SKM-1 treated with dmso at 0.1 percent for 144 hours (cell line): ENCODE data around the gene VWDE.
A peak's percentile ranks its signal among the peaks of the same experiment; 100 is the strongest.
"Not testable (repeated sequence)": the region's sequence is repeated elsewhere in the genome, so short reads cannot be mapped to it uniquely, and the experiment has no call there.

Source experiments
- DNase-seq: peaks from one replicate; lab custom pipeline; 2025; ENCODE audit not compliant: unreplicated experiment; lab: John Stamatoyannopoulos, UW

Gene VWDE

DNA sequence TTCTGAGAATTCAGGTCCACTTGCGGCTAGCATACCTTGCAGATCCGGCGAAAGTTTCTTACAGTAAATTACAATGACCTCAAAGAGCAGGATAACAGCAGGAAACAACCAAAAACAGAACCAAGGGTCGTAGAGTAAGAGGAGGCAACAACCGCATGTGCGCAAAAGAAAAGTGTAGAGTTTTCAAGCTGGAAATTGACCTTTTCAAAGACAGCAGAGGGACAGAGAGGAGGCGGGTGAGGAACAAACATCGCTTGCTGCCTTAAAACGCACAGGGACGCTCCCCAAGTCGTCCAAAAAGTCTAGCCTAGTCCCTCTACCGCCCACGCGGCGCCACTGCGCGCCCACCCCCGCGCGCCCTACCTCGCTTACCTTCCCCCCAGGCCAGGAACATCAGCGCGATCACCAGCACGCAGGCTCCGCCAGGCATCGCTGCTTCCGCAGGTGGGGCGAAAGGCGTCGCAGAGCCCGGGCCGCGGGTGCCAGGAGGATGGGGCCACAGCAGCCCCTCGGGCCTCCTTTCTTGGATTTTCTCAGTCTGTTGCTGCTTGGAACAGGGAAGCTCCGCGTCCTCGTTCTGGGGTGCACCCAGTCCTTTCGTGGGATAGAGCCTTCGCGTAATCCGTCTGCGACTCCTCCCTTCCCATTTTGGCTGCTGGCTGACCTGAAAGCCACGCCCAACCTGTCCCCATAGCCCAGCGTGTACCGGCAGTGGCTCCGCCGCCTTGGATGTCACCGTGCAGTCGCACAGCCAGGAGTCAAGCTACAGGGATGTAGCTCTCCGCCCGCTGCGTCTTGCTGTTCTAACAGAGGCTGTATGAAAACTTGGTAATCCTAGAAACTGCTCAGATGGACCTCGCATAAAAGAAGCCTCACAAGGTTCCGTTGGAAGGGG lies at the start of gene VWDE:
VWDE (minus strand) TSS at position 579 of the 895 bp plus-strand sequence; CDS start at position 430, 149 bp downstream.
- DNase-seq = peak; percentile 72

DNA sequence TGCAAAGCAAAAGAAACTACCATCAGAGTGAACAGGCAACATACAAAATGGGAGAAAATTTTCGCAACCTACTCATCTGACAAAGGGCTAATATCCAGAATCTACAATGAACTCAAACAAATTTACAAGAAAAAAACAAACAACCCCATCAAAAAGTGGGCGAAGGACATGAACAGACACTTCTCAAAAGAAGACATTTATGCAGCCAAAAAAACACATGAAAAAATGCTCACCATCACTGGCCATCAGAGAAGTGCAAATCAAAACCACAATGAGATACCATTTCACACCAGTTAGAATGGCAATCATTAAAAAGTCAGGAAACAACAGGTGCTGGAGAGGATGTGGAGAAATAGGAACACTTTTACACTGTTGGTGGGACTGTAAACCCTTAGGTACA lies 49.5 kb upstream of the VWDE start:
- not testable (repeated sequence) for DNase-seq

DNA sequence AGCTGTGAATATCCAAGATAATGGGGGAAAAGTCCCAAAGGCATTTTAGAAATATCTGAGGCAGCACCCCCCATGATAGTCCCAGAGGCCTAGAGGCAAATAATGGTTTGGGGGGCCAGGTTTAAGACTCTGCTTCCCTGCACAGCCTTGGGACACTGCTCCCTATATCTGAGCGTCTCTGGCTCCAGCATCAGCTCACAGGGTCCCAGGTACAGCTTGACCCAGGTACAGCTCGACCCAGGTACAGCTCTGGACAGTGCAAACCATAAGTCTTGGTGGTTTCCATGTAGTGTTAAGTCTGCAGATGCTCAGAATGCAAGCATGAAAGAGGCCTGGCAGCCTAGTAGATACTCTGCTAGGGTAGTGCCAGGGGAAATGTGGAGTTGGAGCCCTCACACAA lies 47.0 kb upstream of the VWDE start:
- DNase-seq = no peak

DNA sequence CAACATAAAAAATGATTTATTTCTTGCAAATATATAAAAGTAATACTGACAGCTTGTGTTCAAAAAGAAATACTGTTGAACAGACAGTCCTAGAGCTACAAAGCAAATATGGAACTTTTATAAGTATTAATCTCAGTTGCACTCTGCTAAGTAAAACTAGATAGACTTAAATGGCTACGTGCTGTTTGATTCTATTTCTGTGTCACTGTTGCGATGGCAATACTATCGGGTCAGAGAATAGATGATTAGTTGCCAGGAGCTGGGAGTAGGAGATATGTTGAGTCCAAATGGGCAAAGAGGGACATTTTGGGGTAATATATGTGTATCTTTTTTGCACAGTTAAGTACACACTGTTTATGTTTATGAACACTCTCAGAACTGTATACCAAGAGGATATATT lies 41.1 kb upstream of the VWDE start:
- DNase-seq = no peak

DNA sequence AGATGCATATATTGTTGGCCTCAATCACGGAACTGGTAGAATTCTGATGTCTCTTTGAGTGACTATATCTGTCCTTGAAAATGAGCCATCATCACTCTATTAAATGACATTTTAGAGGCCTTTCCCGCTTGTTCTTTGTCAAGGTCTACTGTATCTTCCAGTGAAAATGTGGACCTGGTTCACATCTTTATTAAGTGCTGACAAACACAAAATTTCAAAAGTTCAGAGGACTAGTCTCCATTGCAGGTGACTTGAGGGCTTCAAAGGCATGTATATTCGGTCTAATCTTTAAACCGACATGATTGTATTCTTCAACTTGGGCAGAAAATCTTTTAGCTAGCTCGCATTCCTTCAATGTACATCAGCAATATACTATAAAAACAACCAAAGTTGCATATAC lies 36.6 kb upstream of the VWDE start:
- no peak for DNase-seq

DNA sequence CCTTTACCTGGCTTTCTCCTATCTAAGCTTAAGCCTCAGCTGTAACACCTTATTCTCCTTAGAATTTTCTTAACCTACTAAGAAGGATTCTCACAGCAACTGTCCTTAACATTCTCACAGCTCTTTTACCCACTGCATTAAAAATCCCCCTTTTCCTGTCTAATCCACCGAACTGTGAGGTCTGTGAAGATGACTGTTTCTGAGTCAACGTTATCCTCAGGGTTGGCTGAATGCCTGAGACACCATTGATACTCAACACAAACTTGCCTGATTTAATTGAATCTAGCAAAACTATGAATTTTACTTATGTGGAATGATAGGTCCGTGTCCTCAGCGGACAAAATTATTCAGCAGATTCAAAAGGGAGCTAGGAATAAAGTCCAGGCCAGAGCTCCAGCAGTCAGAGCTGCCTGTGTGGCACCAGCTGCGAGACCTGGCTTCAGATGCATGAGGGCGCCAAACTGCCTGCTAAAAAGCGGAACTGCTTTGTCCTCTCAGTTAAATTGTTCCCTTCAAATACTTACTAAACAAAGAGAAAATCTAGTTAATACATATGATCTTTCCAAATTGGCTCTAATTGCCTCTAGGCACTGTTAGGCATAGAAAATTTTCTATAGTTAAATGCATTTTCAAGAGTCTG lies 33.4 kb upstream of the VWDE start:
- no peak for DNase-seq

DNA sequence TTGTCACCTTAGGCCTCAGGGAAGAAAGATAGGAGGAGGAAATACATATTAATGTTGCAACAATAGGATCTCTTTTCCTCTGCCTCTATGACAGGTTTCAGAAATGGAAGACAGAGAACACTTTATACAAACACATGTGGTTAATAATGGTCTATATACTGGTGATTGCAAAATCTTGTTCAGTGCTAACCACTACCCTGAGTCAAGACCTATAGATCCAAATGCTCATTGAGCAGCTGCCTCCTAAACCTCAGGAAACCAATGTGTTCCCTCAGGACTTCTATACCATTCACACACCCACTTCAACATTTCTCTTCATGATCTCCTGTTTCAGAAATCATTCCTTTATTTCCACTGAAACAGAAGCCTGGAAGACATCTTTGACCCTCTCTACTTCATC lies 32.5 kb upstream of the VWDE start:
- DNase-seq = no peak

DNA sequence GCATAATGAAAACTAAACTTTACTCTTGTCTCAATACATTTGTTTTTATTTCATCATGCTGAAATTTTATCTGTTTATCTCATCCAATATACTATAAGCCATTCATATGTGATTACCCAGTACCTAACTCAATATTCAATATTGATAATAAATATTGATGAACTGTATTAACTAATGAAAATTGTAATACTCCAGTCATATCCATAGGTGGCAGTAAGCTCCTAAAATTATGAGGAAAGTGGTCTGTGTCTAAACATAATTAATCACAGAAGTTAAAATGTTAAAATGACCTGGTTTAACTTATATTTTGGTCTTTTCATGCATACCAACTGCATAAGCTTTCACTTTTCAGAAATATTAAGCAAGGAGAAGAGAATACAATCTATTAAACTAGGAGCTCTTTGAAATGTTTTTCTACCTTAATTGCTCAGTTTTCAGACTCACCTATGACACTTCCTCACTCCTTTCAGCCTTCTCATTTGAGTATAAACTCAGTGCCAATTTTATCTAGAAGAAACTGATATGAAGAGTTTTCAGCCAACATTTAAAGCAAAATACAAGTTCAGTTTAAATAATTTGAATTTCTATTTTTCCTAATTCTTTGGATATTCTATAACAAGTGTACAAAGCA lies 30.5 kb upstream of the VWDE start:
- peak; percentile 13 for DNase-seq

DNA sequence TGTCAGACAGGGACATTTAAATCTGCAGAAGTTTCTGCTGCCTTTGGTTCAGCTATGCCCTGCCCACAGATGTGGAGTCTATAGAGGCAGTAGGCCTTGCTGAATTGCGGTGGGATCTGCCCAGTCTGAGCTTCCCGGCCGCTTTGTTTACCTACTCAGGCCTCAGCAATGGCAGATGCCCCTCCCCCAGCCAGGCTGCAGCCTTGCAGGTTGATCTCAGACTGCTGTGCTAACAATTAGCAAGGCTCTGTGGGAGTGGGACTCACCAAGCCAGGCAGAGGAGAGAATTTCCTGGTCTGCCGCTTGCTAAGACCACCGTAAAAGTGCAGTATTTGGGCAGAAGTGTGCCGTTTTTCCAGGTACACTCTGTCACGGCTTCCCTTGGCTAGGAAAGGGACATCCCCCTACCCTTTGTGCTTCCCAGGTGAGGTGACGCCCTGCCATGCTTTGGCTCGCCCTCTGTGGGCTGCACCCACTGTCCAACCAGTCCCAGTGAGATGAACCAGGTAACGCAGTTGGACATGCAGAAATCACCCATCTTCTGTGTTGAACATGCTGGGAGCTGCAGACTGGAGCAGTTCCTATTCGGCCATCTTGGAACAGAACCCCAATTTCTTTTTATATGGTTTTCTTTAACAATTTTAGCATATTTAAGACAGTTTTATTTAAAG lies 28.4 kb upstream of the VWDE start:
- DNase-seq = no peak

DNA sequence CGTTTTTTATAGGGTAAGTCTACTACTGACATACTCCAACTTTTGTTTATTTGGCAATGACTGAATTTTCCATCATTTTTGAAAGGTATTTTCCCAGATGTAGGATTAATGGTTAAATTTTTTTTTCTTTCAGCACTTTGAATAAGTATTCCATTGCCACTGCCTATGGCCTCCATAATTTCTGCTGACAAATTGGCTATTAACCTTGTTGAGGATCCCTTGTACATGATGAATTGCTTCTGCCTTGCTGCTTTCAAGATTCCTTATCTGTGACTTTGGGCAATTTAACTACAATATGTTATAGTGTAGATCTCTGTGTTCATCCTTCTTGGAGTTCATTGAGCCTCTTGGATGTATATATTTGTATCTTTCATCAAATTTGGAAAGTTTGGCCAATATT lies 21.6 kb upstream of the VWDE start:
- DNase-seq = no peak

DNA sequence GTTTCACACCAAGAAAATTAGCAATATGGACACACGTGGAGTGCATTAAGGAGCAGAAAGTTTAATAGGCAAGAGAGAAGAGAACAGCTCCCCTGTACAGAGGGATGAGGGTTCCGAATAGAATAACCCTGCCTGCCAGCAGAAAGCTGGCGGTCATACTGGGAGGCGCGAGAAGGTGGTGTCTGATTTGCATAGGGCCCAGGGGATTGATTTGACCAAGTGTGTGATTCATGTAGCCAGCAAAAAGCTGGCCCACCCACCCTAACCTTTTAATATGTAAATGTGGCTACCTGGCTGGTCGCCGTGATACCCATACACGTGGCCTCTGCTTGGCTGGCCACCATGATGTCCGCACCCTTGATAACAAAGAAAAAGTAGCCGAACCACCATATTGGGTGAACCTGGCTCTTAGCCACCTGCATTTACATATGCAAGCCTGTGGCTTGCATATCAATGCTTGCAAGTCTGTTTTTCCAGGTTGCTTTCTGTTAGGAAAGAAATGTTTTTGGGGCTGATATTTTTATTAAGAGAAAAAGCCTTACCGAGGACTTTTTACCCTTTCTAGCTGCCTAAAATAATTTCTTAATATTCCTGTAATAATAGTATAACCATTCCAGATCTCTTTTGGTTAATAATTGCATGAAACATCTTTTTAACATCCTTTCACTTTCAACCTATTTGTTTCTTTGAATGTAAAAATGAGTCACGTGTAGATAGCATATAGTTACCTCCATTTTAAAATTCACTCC lies 20.5 kb upstream of the VWDE start:
- no peak for DNase-seq

DNA sequence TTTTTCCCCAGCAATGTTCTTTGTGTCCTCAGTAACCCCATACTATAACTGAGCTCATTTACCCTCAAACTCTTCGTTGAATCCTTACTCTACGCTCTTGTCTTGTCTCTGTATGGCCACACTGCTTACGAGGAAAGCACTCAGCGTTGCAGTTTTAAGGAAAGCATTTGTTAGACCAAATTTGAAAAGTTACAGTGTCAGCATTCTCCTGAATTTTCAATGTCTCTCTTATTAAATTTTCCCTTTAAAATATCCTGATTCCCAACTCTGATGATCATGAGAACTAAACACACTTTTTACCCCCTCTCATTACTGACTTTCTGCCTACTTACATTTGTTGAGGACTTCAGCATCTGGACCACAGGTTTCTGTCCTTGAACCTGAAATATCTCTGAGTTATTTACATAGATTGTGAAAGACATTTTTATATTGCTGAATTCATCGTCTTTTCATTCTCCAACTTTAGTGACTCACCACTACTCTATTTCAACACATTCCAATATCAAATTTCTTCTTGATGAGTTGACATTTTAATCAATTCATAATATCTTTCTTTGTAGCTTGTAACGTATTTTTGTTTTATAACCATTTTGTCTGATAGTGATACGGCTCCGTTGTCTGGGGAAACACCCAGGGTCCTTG lies 19.8 kb upstream of the VWDE start:
- DNase-seq = no peak

DNA sequence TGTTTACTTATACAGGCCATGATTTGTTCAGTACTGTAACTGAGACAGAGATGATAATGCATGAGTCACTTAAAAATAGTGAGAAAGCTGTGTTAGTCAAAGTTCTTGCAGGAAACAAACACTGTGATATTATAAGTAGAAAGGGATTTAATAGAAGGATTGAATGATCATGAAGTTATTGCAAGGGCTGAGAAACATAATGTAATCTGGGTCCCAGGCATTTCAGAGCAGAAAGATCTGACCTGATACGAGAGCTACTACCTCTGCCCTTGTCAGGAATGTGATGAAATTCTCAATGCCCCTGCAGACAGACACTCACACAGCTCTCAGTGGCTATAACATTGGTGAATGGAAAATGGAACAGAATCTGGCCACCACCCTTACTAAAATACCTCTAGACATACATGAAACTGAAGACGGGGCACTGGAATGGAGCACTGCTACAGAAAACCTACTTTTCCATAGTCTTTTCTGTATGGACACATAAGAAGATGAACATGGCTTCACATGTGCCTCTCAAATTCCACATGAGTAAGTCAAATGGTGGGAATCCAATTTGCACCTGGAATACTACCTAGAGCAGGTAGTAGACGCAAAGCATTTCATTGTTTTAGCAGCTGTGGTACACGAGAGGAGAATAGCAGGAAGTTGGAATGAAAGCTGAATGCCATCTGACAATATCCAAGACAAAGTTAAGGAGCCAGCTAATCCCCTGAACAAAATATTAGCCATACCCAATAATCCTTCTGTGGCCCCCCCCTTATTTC lies 19.1 kb upstream of the VWDE start:
- no peak for DNase-seq

DNA sequence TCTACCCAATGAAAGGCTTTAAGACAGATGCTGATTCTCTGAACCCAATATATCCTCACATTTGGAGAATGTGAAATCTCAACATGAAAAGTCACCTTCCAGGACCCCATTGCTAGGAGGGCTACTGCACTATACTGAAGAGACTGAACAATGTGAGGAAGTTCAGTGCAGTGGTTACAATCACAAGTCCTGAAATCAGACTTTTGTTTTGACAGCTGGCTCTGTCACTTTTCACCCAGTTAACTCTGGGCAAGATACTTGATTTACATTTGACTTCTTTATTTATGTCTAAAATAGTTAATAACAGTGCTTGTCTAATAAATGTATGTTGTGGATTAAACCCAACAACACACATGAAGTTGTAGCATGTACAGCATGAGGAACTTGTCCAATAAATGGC lies 14.8 kb upstream of the VWDE start:
- DNase-seq = no peak

DNA sequence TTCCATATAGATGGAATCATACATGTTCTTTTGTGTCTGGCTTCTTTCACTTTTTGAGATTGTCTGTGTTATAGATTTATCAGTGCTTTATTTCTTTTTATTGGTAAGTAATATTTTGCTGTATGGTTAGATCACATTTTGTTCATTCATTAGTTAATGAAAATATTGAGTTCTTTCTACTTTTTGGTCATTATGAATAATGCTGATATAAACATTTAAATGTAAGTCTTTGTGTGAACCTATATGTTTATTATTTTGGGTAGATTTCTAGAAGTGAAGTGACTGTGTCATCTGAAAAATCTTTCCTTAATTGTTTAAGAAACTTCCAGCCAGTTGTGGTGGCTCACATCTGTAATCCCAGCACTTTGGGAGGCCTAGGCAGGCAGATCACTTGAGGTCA lies 11.4 kb upstream of the VWDE start:
- no peak for DNase-seq

DNA sequence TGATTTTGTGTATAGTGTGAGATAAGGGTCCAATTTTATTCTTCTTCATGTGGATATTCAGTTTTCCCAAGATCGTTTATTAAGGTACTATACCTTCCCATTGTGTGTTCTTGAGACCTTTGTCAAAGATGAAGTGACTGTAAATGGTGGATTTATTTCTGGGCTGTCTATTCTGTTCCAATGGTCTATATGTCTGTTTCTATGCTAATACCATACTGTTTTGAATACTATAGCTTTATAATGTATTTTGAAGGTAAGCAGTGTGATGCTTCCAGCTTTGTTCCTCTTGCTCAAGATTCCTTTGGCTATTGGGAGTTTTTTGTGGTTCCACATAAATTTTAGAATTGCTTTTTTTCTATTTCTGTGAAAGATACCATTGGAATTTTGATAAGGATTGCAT lies 8.7 kb upstream of the VWDE start:
- DNase-seq = no peak

DNA sequence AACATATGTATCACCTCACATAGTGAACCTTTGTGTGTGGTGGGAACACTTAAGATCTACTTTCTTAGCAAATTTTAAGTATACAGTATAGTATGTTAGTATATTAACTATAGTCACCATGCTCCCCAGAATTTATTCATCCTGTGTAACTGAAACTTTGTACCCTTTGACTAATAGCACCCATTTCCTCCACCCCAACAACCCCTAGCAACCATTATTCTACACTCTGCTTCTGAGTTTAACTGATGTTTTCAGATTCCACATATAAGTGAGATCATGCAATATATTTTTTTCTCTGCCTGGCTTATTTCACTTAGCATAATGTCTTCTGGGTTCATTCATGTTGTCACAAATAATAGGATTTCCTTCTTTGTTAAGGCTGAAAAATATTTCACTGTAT lies 6.9 kb upstream of the VWDE start:
- DNase-seq = no peak

DNA sequence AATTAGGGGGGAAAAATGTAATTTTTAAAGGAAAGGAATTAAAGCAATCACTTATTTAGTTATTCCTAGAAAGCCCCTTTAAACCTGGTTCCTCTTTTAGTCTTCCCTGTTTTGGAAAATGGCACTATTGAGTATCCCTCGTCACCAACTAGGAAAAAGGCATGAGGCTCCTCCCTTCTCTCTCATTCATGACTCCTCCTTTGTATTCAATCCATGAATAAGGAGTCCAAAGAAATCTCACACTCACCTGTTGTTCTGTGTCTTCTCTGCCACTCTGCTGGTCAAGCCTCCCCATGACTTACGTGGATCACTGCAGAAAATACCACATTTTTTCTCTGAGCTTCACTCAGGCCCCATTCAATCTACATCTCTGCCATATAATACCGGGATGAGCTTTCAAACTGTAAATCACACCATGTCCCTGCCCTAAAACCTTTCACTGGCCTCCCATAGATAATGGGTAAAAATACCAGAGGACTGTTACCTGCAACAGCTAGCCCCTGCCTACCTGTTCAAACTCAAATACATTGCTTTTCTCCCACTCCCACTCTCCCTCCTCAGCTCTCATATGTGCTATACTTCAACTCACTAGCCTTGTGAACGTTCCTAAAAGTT lies 5.5 kb upstream of the VWDE start:
- DNase-seq = no peak

DNA sequence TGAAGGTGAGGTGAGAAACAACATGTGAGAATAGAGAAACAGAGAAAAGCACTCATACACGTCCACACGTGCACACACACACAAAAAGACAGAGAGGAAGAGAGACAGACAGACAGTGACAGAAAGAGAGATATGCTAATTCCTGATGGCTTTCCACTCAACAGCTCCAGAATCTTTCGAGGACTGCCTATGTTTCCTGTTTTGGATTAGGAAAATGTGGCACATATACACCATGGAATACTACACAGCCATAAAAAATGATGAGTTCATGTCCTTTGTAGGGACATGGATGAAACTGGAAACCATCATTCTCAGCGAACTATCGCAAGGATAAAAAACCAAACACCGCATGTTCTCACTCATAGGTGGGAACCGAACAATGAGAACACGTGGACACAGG lies 4.0 kb upstream of the VWDE start:
- DNase-seq = not testable (repeated sequence)
